ENCODE results near the gene GPR152.
A peak's percentile ranks its signal among the peaks of the same experiment; 100 is the strongest.
"Not testable (repeated sequence)": the region's sequence is repeated elsewhere in the genome, so short reads cannot be mapped to it uniquely, and the experiment has no call there.

Gene GPR152

GRCh38 chr11:67483831-67484665, 31.5 kb upstream of the GPR152 start:
- Histone ChIP-seq H3K4me3 (replicated peaks; ENCODE audit: low read depth, low read length) (peak overlapping the region; percentile 63), H3K27me3 (replicated peaks; ENCODE audit: control insufficient read depth, insufficient read depth, low read length) (no peaks in the 10 kb centered on the region), H3K36me3 (ENCODE audit: control insufficient read depth, insufficient read depth, low read length) (peaks cover under 1% of the 10 kb centered on the region; the same call in 1 of the 2 replicates)
- peak; percentile 50 for DNase-seq (ENCODE audit: extremely low read depth, insufficient read length)
- no peak for TF ChIP-seq CTCF (IDR thresholded peaks at IDR 0.05; ENCODE audit: insufficient read depth, low read length, poor library complexity, severe bottlenecking)

GRCh38 chr11:67482827-67483798, 30.6 kb upstream of the GPR152 start, which contains the start of gene AIP:
TSS of gene AIP (plus strand) at chr11:67483026. CDS start at chr11:67483159, 133 bp downstream.
- Histone ChIP-seq H3K4me3 (replicated peaks; ENCODE audit: low read depth, low read length) (peak within 1 kb of the TSS; percentile 63), H3K27me3 (replicated peaks; ENCODE audit: control insufficient read depth, insufficient read depth, low read length) (no peaks in the 10 kb centered on the region), H3K36me3 (ENCODE audit: control insufficient read depth, insufficient read depth, low read length) (no peaks in the 10 kb centered on the region; the same call in 1 of the 2 replicates)
- TF ChIP-seq CTCF (IDR thresholded peaks at IDR 0.05; ENCODE audit: insufficient read depth, low read length, poor library complexity, severe bottlenecking), result peak; percentile 3
- peak; percentile 96 for DNase-seq (ENCODE audit: extremely low read depth, insufficient read length)

GRCh38 chr11:67482275-67482826, 29.8 kb upstream of the GPR152 start:
- Histone ChIP-seq H3K4me3 (replicated peaks; ENCODE audit: low read depth, low read length) (peak overlapping the region; percentile 63), H3K27me3 (replicated peaks; ENCODE audit: control insufficient read depth, insufficient read depth, low read length) (no peaks in the 10 kb centered on the region), H3K36me3 (ENCODE audit: control insufficient read depth, insufficient read depth, low read length) (no peaks in the 10 kb centered on the region; the same call in 1 of the 2 replicates)
- no peak for DNase-seq (ENCODE audit: extremely low read depth, insufficient read length)
- TF ChIP-seq CTCF (IDR thresholded peaks at IDR 0.05; ENCODE audit: insufficient read depth, low read length, poor library complexity, severe bottlenecking), result no peak

- DNase-seq (ENCODE audit: extremely low read depth, insufficient read length); H3K27me3 ChIP-seq (replicated peaks; ENCODE audit: control insufficient read depth, insufficient read depth, low read length); H3K4me3 ChIP-seq (replicated peaks; ENCODE audit: low read depth, low read length); H3K36me3 ChIP-seq (ENCODE audit: control insufficient read depth, insufficient read depth, low read length): not testable (repeated sequence)
These were observed 25.0 kb upstream of the GPR152 start for GRCh38 chr11:67477344-67478050.

GRCh38 chr11:67476692-67477091, 24.2 kb upstream of the GPR152 start:
- H3K27me3 ChIP-seq (replicated peaks; ENCODE audit: control insufficient read depth, insufficient read depth, low read length); DNase-seq (ENCODE audit: extremely low read depth, insufficient read length); H3K36me3 ChIP-seq (ENCODE audit: control insufficient read depth, insufficient read depth, low read length); H3K4me3 ChIP-seq (replicated peaks; ENCODE audit: low read depth, low read length): not testable (repeated sequence)

- TF ChIP-seq CTCF (IDR thresholded peaks at IDR 0.05; ENCODE audit: insufficient read depth, low read length, poor library complexity, severe bottlenecking), result no peak
- no peaks in the 10 kb centered on the region for H3K36me3 ChIP-seq (ENCODE audit: control insufficient read depth, insufficient read depth, low read length)
These were observed 20.4 kb upstream of the GPR152 start for GRCh38 chr11:67472882-67473281.

More at GRCh38 chr11:67472882-67473281, 20.4 kb upstream of the GPR152 start:
- Histone ChIP-seq H3K4me3 (replicated peaks; ENCODE audit: low read depth, low read length) (no peak overlapping the region), H3K27me3 (replicated peaks; ENCODE audit: control insufficient read depth, insufficient read depth, low read length) (no peaks in the 10 kb centered on the region)
- DNase-seq (ENCODE audit: extremely low read depth, insufficient read length), result no peak
